ENCODE measurements around the gene RNASE9.

Gene RNASE9

DNA sequence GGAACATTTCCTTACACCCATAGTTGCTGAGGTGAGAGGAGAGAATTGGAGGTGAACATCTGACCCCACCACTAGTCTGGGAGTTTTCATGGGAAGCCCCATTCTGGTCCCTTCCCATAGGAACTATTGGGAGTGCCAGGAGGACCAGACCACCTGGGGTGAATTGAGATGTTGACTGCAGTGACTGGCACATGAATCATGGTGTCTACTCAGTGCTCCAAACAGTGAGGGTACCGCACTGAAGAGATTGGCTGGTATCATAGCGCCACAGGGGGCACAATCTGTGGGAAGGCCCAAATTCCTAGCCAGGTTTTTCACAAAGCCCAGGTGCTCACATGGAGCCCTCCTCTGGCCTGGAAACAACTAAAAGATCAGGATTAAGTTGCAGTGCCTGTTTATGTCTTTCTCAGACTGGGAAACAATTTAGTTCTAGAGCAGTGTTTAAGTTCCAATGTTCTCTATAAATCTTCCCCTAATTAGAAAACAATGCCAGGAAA lies 3.7 kb upstream of the RNASE9 start:
- H3K9me3 ChIP-seq (ENCODE audit: low read length), result no peaks in the 10 kb centered on the region
- no peaks in the 10 kb centered on the region for H3K9me2 ChIP-seq (ENCODE audit: low read depth, low read length)
- no peaks in the 10 kb centered on the region for H3K79me2 ChIP-seq (ENCODE audit: insufficient read depth, low read length)
- no peaks in the 10 kb centered on the region for H3K4me1 ChIP-seq (ENCODE audit: insufficient read depth, low read length, severe bottlenecking)
- H3F3A ChIP-seq (ENCODE audit: insufficient read depth, low read length), result no peaks in the 10 kb centered on the region
- no peak for TF ChIP-seq CTCF (IDR thresholded peaks at IDR 0.05; ENCODE audit: low read length)
- TF ChIP-seq EZH2 (IDR thresholded peaks at IDR 0.05; ENCODE audit: borderline replicate concordance, low read length), result no peak
- H3K4me3 ChIP-seq (ENCODE audit: low read depth, low read length, poor library complexity, severe bottlenecking), result no peak overlapping the region
- H3K27ac ChIP-seq (ENCODE audit: low read depth, low read length, poor library complexity, severe bottlenecking), result no peak overlapping the region
- no peaks in the 10 kb centered on the region for H3K36me3 ChIP-seq (ENCODE audit: insufficient read depth, low read length)
- H2AFZ ChIP-seq (ENCODE audit: low read length), result no peak overlapping the region
- H3K9ac ChIP-seq (ENCODE audit: low read length), result no peak overlapping the region
- H3K4me2 ChIP-seq (ENCODE audit: low read length), result no peak overlapping the region
- H4K20me1 ChIP-seq (ENCODE audit: insufficient read depth, low read length), result no peaks in the 10 kb centered on the region
- H3K27me3 ChIP-seq (ENCODE audit: insufficient read depth, low read length), result no peaks in the 10 kb centered on the region

DNA sequence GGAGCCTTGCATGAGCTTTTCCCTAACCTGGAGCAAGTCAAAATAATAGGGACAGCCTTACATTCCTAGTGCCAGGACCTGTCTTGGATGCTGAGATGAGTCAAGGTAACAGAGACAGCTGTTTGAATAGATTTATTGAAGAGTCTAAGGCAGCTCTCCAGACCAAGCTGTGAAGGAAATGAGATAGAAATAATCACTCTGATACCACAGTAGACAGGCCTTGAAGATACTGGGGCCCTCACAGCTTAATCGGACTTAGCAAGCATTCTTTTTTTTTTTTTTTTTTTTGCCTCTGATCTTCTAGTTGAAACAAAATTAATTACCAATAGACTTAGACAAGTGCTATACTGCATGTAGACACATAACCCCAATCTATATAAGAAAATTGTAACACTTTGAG lies 3.1 kb upstream of the RNASE9 start:
- Histone ChIP-seq H3K4me2 (ENCODE audit: low read length) (no peak overlapping the region), H3K4me1 (ENCODE audit: insufficient read depth, low read length, severe bottlenecking) (no peaks in the 10 kb centered on the region), H3K9me2 (ENCODE audit: low read depth, low read length) (no peaks in the 10 kb centered on the region), H3K79me2 (ENCODE audit: insufficient read depth, low read length) (no peaks in the 10 kb centered on the region), H3K27ac (ENCODE audit: low read depth, low read length, poor library complexity, severe bottlenecking) (no peak overlapping the region), H3K4me3 (ENCODE audit: low read depth, low read length, poor library complexity, severe bottlenecking) (no peak overlapping the region), H3F3A (ENCODE audit: insufficient read depth, low read length) (no peaks in the 10 kb centered on the region), H3K36me3 (ENCODE audit: insufficient read depth, low read length) (no peaks in the 10 kb centered on the region), H3K27me3 (ENCODE audit: insufficient read depth, low read length) (no peaks in the 10 kb centered on the region), H2AFZ (ENCODE audit: low read length) (no peak overlapping the region), H3K9ac (ENCODE audit: low read length) (no peak overlapping the region), H3K9me3 (ENCODE audit: low read length) (no peaks in the 10 kb centered on the region), H4K20me1 (ENCODE audit: insufficient read depth, low read length) (no peaks in the 10 kb centered on the region)
- no peak for TF ChIP-seq CTCF (IDR thresholded peaks at IDR 0.05; ENCODE audit: low read length)
- TF ChIP-seq EZH2 (IDR thresholded peaks at IDR 0.05; ENCODE audit: borderline replicate concordance, low read length), result no peak

- no peaks in the 10 kb centered on the region for H3K9me3 ChIP-seq (ENCODE audit: low read length)
- H3K27ac ChIP-seq (ENCODE audit: low read depth, low read length, poor library complexity, severe bottlenecking), result no peak overlapping the region
- H3K9me2 ChIP-seq (ENCODE audit: low read depth, low read length), result no peaks in the 10 kb centered on the region
- no peaks in the 10 kb centered on the region for H3F3A ChIP-seq (ENCODE audit: insufficient read depth, low read length)
- H3K4me1 ChIP-seq (ENCODE audit: insufficient read depth, low read length, severe bottlenecking), result no peaks in the 10 kb centered on the region
- H4K20me1 ChIP-seq (ENCODE audit: insufficient read depth, low read length), result no peaks in the 10 kb centered on the region
- no peak overlapping the region for H2AFZ ChIP-seq (ENCODE audit: low read length)
- TF ChIP-seq CTCF (IDR thresholded peaks at IDR 0.05; ENCODE audit: low read length) (no peak), EZH2 (IDR thresholded peaks at IDR 0.05; ENCODE audit: borderline replicate concordance, low read length) (no peak)
- H3K9ac ChIP-seq (ENCODE audit: low read length), result no peak overlapping the region
- H3K79me2 ChIP-seq (ENCODE audit: insufficient read depth, low read length), result no peaks in the 10 kb centered on the region
- no peaks in the 10 kb centered on the region for H3K36me3 ChIP-seq (ENCODE audit: insufficient read depth, low read length)
- no peak overlapping the region for H3K4me3 ChIP-seq (ENCODE audit: low read depth, low read length, poor library complexity, severe bottlenecking)
- no peaks in the 10 kb centered on the region; the same call in 1 of the 2 replicates for H3K27me3 ChIP-seq (ENCODE audit: insufficient read depth, low read length)
- H3K4me2 ChIP-seq (ENCODE audit: low read length), result no peak overlapping the region
Observed at GRCh38 chr14:20559461-20559904, 1.4 kb downstream of the RNASE9 start.
